ENCODE results near the gene SLC22A4.

Gene SLC22A4

GRCh38 chr5:132370181-132370970, 76.2 kb downstream of the SLC22A4 start:
- no peak for TF ChIP-seq CTCF (IDR thresholded peaks at IDR 0.05; ENCODE audit: control extremely low read depth, extremely low read depth, low read depth, missing control alignments)
- DNase-seq (ENCODE audit: extremely low spot score), result no peak
- ChIA-PET CTCF (interaction anchor here (1.1 to 1.7 kb wide), 3 partner anchors 45 to 157 kb away, joined by 3 to 4 read pairs (median 4); no protein-coding TSS in a partner anchor), POLR2A (no interaction called here)

- DNase-seq (ENCODE audit: extremely low spot score), result no peak
- no peak for TF ChIP-seq CTCF (IDR thresholded peaks at IDR 0.05; ENCODE audit: control extremely low read depth, extremely low read depth, low read depth, missing control alignments)
- ChIA-PET CTCF (interaction anchor here (0.9 to 5.0 kb wide), 4 partner anchors 11 to 130 kb away, joined by 3 to 27 read pairs (median 4); no protein-coding TSS in a partner anchor), POLR2A (no interaction called here)
Observed at GRCh38 chr5:132370971-132371602, 76.9 kb downstream of the SLC22A4 start.

- ChIA-PET POLR2A (no interaction called here), CTCF (interaction anchor here (0.9 to 5.0 kb wide), 6 partner anchors 9 to 130 kb away, joined by 3 to 27 read pairs (median 4); no protein-coding TSS in a partner anchor)
- DNase-seq (ENCODE audit: extremely low spot score), result no peak
- no peak for TF ChIP-seq CTCF (IDR thresholded peaks at IDR 0.05; ENCODE audit: control extremely low read depth, extremely low read depth, low read depth, missing control alignments)
Observed at GRCh38 chr5:132371603-132371994, 77.4 kb downstream of the SLC22A4 start.

GRCh38 chr5:132372127-132372526, 77.9 kb downstream of the SLC22A4 start:
- ChIA-PET POLR2A (interaction anchor here (0.6 to 1.2 kb wide), 2 partner anchors 106 to 635 kb away, joined by 3 to 6 read pairs; no protein-coding TSS in a partner anchor), CTCF (interaction anchor here (0.8 to 5.0 kb wide), 7 partner anchors 9 to 307 kb away, joined by 3 to 27 read pairs (median 4); no protein-coding TSS in a partner anchor)
- TF ChIP-seq CTCF (IDR thresholded peaks at IDR 0.05; ENCODE audit: control extremely low read depth, extremely low read depth, low read depth, missing control alignments), result no peak
- DNase-seq (ENCODE audit: extremely low spot score), result no peak

- no peak for TF ChIP-seq CTCF (IDR thresholded peaks at IDR 0.05; ENCODE audit: control extremely low read depth, extremely low read depth, low read depth, missing control alignments)
- CTCF ChIA-PET, result interaction anchor here (0.8 to 5.0 kb wide), 5 partner anchors 8 to 308 kb away, joined by 3 to 27 read pairs (median 4); no protein-coding TSS in a partner anchor
- no peak for DNase-seq (ENCODE audit: extremely low spot score)
- POLR2A ChIA-PET, result interaction anchor here (0.6 to 1.2 kb wide), 2 partner anchors 106 to 635 kb away, joined by 3 to 6 read pairs; no protein-coding TSS in a partner anchor
Observed at GRCh38 chr5:132372542-132372941, 78.3 kb downstream of the SLC22A4 start.

- ChIA-PET POLR2A (no interaction called here), CTCF (interaction anchor here (1.0 to 5.0 kb wide), 6 partner anchors 9 to 150 kb away, joined by 3 to 27 read pairs (median 4); no protein-coding TSS in a partner anchor)
- no peak for TF ChIP-seq CTCF (IDR thresholded peaks at IDR 0.05; ENCODE audit: control extremely low read depth, extremely low read depth, low read depth, missing control alignments)
- DNase-seq (ENCODE audit: extremely low spot score), result no peak
Observed at GRCh38 chr5:132375957-132376356, 81.8 kb downstream of the SLC22A4 start.

Measured in GM10248 (cell line).